ENCODE data around the gene DHX58.
A peak's percentile ranks its signal among the peaks of the same experiment; 100 is the strongest.

The DHX58 gene

DNA sequence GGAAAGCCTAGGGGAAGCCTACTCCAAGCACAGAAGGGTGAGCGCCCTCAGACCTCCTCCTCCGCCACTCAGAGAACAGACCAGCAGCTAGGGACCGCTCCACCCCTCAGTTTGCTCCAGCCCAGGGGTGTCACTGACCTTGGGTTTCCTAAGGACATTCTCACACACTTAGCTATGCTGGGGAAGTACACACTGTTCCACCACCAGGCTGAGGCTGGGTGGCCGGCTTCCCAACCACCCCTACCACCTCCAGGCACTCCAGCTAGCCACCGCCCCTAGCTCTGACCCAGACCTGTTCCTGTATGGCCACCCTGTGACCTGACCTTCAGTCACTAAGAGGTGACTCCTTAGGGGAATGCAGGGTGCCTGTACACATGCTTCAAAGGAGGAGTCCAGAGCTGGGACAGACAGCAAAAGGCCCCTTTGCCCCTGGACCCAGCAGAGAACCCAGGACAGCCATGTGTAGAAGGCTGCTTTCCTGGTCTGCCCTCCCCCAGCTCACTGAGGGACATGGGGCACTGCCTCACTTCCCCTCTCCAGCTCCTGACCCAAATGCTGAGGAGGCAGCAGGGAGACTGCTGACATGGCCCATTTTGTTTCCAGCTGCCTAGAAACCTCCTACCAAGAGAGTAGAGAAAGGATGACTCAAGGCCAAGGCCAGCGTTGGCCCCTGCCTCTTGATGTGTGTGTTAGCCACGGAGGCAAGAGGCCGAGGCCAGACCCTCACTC lies 16.8 kb upstream of the DHX58 start:
- DNase-seq (ENCODE audit: low read depth in 3 of 3) = no peak

DNA sequence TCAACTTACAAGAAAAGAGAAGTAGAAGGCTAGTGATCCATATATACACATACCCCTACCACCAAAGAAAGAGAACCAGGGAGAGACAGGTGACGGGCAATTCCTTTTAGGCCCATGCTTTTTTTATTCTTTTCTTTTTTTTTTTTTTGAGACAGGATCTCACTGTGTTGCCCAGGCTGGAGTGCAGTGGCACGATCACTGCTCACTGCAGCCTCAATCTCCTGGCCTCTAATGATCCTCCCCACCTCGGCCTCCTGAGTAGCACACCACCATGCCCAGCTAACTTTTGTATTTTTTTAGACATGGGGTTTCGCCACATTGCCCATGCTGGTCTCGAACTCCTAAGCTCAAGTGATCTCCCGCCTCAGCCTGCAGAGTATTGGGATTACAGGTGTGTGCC lies 14.9 kb upstream of the DHX58 start:
- DNase-seq (ENCODE audit: low read depth in 3 of 3) = no peak

DNA sequence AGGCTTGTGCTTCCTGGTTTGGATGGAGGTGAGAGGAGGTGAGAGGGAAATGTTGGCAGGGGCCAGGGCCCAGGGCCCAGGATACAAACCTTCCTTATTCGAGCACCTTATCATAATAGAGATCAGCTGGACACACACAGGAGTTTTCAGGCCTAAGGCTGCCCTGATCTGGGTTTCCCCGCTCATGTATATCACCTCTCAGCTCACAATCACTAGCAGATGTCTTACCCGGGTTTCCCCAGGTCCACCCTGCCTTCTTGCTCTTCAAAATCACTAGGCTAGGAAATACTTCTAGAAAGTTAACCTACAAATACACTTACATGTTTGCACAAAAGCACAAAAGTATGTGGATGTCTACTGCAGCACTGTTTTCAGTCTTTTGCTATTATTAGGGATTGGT lies 14.3 kb upstream of the DHX58 start:
- DNase-seq (ENCODE audit: low read depth in 3 of 3) = no peak

DNA sequence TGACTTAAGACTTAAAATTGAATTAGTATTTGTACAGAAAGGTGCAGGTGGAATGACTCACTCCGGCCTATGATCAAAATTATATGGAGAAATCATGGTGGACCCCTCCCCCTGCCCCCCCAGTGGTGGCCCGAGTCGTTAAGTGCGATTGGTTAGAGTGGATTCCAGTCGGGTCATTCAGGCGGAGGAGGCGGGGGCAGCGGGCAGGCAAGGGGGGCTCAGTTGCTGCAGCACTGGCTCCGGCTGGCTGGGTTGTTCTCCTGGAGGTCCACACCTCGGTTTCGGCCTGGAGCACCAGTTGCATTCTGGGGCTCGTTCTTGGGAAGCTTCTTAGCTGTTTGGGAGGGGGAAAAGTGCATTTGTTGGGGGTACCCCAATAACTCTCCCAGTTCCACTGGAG lies 13.1 kb upstream of the DHX58 start:
- DNase-seq (ENCODE audit: low read depth in 3 of 3) = no peak

DNA sequence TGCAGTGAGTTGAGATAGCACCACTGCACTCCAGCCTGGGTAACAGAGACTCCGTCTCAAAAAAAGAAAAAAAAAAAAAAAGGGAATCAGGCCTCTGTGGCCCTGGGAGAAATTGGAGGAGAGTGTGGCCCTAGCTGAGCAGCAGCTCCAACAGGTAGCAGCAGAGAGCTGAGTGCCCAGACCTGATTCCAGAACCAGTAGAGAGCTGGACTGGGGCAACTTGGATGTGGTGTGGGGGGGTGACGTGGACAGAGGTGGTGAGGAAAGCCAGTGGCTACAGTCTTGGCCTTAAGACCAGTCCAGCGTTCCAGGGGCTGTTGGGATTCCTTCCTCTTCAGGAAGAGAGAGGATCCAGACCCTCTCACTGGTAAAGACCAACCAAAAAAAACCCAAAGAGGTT lies 11.7 kb upstream of the DHX58 start:
- DNase-seq (ENCODE audit: low read depth in 3 of 3) = no peak

DNA sequence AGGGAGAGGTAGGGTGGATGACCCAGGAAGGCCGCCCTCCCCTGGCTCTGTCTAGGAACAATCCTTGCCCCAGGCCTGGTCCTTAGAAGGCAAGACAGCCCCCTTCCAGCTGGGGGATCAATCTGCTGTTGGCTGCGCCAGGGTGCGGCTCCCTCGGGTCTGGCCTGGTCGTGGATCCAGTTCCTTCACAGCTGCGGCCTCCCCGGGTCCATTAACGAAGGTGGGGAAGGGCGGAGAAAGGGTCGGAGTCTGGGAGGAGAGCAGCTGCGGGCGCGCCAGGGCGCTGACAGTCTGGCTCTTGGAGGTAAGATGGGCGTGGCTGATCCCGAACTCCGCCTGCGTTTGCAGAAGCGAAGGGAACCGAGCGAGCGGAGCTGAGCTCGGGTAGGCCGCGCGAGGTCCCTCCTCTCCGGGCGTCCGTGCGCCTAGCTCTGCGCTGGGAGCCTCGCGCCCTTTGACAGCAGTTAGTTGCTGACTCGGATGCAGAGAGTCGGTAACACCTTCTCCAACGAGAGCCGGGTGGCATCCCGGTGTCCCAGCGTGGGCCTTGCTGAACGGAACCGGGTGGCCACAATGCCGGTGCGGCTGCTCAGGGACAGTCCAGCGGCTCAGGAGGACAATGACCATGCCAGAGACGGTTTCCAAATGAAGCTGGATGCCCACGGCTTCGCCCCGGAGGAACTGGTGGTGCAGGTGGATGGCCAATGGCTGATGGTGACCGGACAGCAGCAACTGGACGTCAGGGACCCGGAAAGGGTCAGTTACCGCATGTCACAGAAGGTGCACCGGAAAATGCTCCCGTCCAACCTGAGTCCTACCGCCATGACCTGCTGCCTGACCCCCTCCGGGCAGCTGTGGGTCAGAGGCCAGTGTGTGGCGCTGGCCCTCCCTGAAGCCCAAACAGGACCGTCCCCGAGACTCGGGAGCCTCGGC lies 10.1 kb upstream of the DHX58 start, which contains the start of gene HSPB9:
Gene HSPB9 (plus strand): TSS at position 434 of the 933 bp plus-strand sequence. CDS start 47 bp downstream, at position 481.
- DNase-seq (ENCODE audit: low read depth in 3 of 3) = no peak

DNA sequence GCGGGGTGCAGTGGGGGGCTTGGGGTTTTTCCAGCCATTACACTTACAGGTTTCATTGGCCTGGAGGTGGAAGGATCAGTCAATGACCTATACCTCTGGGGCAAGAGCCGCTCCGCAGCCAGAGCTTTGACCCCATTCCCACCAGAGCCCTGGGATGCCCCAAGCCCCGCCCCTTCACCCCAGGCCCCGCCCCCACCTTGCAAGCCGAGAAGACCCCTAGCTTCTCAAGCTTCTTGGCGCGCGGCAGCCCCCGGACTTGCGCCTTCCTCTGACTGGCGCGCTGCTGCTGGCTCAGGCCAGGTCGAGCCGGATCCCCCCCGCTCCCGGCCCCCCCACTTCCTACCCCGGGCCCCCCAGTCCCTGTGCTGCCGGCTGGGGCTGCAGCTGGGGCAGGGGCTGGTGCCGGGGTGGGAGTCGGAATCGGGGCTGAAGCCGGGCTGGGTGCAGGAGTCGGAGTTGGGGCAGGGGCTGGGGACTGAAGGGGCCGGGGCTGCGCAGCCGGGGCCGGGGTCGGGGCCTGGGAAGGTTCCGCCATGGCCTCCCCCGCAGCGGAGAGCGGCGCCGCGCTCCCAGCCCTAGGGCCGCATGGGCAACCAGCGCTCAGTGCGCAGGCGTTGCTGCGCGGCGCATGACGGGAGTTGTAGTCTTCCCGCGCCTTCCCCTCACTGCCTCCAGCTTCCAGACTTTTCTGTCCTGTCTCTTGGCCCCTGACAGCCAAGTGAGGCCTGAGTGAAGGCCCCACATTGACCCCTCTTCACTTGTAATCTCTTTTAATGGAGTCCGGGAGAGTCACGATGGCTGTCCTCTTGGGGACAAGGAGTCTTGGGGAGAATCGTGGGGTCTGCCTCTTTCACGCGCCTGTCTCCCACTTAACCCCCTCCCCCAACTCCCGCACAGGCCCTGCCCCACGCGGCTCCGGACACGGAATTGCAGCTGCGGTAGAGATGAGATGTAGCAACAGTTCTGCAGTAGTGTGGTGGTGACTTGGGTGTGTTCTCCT lies 8.6 kb upstream of the DHX58 start, which contains the start of gene KAT2A:
Gene KAT2A (minus strand): TSS at position 598 of the 1,000 bp plus-strand sequence. CDS start 63 bp downstream, at position 535.
- peak; percentile 63 to 73 (median 64) for DNase-seq (ENCODE audit: low read depth in 3 of 3)

DNA sequence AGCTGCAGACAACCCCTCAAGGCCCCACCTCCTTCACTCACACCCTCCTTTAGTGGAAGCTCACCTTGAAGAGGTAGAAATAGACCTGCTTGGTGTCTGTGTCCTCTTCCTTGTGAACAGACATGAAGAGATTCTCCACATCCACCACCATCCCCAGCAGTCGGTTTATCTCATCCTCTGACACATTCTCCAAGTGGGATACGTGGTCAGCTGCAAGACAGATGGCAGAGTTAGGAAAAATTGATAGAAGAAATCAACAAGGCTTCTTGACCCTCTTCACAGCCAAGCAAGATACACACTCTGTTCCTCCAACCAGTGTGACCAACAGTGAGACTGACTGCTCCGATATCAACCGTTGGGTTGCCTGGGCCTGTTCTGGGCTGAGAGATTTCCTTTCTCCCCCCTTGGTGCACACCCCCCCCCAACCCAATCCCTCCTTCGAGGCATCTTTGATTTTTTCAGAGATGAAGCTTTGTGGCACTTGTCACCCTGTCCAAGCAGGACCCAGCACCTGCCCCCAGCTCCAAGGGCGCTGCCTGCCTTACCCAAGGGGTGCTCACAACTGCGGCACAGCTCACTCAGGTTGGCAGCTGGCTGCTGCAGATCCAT lies 7.8 kb upstream of the DHX58 start:
- DNase-seq (ENCODE audit: low read depth in 3 of 3) = no peak

DNA sequence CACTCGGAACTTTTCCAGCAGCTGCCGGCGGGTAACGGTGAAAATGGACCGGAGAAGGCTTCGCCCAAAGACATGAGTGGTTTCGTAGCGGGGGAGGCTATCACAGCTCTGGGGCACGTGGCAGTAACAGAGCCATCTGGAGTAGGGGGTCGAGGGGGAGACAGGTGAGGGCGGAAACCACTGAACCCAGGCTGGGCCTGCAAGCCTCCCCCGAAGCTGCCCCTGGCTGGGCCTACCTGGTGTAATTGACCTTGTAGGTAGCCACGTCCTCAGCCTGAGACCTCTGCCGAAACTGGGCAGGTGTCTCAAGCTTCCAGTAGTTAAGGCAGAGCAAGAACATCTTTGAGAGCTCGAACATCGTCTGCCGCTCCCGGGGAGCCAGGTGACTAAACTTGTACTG lies 6.8 kb upstream of the DHX58 start:
- DNase-seq (ENCODE audit: low read depth in 3 of 3) = no peak

DNA sequence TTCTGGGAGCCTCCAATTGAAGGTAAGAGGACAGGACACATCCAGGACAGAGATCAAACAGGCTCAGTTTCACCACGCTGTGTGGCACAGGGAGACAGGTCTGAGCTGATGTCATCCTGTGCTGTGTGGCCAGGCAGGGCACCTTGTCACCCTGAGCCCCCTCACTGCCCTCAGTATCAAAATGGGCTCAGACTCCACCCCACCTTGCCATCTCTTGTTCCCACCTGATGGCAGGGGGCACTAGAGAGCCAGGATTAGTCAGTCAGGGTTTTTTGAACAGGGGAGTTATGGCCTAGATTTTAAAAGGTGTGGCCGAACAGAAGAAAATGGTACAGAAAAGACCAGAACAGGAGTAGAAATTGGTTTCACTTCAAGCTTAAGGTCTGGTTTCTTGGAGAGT lies 6.0 kb upstream of the DHX58 start:
- DNase-seq (ENCODE audit: low read depth in 3 of 3) = no peak

DNA sequence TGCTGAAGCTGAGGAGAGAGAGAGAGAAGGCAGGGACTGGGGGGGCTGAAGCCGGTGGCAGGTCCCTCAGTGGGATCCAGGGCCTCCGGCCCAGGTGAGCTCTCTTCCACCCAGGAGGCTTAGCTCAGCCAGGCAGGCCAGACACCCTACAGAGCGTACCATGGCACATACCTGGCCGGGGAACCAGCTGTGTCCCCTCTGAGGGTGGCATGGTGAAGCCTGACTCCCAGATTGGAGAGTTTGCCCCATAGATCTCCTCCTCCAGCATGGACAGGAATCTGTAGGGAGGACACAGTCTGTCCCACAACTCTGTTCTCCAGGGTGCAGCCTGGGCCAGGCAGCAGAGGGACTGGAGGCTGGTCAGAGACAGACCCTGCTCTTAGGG lies 5.6 kb upstream of the DHX58 start:
- DNase-seq (ENCODE audit: low read depth in 3 of 3) = no peak

DNA sequence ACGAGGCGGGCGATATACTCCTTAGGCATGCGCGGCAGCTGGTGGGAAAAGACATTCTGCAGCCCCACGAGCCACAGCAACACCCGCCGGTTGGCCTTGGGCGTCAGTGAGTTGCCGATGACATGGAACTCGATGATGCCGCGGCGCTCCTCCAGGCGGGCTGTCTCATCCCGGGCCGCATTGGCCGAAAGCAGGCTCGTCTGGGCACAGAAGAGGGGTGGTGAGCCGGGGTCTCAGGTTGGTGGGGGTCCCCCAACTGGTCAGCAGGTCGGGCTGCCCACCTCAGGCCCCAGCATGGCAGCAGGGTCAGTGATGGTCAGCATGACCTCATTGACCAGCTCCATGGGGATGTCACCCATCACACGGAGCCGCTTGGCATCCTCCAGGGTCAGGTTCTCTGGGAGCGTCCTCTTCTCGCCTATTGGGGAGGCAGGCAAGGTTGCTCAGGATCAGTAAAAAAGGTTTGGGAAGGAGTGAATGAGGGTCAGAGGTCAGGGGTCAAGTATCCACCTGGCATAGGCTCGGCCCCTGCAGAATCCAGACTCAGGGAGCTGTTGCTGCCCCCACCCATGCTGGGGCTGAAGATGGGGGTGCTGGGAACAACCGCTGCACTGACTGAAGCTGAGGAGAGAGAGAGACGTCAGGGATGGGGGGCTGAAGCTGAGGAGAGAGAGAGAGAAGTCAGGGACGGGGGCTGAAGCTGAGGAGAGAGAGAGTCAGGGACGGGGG lies 5.0 kb upstream of the DHX58 start:
- DNase-seq (ENCODE audit: low read depth in 3 of 3) = no peak

DNA sequence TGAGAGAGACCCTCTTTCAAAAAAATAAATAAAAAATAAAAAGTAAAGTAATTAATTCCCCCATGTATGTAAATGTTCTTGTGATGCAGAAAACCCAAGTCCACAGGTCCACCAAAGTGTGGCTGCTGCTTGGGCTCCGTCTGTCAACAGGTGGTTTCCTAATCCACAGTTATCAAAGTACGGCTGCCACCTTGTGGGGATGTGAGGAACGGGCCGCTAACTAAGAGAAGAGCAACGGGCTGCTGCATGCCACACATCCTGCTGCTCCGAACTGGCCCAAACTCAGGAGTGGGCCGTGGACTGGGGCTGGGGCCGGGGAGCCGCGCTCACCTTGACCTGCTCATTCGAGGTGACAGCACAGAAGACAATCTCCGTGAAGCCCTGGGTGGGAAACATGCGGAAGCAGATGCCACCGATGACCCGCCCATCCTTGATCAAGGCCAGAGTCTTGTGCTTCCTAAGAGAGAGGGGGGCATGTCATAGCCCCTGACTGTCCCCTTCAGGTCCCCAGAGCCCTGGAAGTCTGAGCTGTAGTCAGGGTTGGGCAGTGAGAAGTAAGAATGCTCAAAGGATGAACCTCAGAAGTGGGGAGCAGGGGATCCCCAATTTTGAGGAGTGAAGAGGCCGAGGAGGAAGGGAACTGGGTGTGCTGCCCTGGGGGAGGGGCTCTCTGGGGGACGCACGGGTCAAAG lies 4.3 kb upstream of the DHX58 start:
- DNase-seq (ENCODE audit: low read depth in 3 of 3) = peak; percentile 58 to 71 (median 70)

DNA sequence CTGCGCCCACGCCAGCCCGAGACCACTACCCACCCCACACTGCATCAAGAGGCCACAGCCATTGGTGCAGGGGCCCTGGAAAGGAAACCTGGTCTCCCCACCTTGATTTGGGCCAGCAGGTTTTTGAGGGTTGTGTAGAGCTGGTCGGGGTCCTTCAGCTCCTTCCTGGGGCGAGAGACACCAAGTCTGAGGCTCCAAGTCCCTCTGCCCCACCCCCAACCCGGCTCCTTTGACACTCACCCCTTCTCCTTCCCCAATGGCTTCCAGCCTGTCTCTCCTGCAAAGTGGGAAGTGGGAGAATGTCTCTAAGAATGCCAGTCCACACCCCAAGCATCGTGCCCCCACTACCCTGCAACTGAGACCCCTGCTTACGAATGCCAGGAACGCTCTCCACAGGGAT lies 1.6 kb upstream of the DHX58 start:
- no peak for DNase-seq (ENCODE audit: low read depth in 3 of 3)

DNA sequence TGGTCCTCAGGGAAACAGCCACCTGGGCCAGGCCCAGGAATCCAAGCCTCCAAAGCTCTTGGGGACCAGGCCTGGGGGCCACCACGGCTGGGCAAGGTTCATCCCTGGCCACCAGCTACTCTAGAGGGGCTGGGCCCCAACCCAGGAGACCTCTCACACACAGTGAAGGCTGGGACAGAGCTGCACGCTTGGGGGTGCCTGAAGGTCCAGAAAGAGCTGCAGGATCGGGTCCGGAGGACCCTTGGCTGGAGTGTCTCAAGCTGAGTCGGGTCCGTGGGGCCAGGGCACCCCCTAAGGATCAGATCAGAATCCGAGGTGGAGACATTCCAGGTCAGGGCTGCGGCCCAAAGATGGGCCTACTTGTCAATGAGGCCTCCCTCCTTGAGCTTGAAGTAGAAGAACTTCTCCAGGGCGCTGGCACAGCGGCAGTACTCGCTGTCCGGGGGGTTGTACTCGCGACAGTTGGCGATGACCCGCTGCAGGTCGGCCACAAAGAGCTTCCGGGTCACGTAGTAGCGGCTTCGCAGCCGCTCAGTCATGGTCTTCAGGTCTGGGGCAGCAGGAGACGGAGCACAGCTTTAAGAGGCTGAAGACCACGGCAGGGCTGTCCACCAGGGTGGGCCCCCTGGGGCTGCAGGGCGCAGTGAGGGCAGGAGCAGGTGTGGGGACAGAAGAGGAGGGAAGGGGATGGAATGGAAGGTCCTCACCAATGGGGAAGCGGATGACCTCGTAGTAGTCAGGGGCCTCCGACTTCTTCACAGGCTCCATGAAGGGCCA lies 967 bp upstream of the DHX58 start:
- DNase-seq (ENCODE audit: low read depth in 3 of 3) = no peak

DNA sequence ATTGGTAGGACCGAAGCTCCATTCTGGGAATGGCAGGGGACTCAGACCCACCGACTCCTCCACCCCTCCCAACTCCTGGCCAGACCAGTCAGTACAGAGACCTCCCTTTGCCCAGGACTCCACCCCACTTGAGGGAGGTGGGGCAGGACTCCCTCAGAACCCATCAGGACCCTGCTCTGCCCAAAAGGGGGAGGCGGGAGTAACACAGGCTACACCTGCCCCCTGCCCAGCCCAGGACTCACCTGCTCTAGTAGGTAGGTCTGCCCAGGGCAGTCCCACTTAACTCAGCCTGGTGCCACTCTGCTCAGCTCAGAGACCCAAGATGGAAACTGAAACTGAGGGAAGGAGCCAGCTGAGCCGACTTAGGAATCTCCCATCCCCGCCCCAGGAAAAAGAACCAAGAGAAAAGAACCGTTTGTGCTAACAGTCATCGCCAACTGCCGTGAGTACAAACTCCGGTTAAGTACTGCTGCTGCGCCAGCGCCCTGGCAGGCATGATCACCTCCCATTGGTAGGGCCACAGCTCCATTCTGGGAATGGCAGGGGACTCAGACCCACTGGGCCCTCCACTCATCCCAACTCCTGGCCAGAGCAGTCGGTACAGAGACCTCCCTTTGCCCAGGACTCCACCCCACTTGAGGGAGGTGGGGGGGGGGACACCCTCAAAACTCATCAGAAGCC lies 503 bp downstream of the DHX58 start:
- peak in 1 of 3 experiments; percentile 29 for DNase-seq (ENCODE audit: low read depth in 3 of 3)

DNA sequence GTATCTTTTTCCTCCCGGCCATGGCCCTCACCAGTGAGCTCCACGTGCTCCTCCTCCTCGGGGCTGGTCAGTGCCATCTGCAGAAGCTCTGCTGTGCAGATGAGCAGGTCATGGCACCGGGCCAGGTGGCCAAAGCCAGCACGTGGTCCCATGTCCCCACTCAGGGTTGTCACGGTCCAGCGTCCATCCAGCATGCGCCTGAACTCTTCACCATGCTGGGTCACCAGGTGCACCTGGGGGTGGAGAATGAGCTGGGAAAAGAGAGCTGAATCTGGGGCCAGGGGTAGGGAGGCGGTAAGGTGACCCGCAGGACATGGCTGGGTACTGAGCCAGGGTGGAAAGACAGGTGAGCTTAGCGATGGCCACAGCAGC lies 1.3 kb downstream of the DHX58 start:
- DNase-seq (ENCODE audit: low read depth in 3 of 3) = no peak
